ENCODE measurements around the gene LYRM4.

The LYRM4 gene

DNA sequence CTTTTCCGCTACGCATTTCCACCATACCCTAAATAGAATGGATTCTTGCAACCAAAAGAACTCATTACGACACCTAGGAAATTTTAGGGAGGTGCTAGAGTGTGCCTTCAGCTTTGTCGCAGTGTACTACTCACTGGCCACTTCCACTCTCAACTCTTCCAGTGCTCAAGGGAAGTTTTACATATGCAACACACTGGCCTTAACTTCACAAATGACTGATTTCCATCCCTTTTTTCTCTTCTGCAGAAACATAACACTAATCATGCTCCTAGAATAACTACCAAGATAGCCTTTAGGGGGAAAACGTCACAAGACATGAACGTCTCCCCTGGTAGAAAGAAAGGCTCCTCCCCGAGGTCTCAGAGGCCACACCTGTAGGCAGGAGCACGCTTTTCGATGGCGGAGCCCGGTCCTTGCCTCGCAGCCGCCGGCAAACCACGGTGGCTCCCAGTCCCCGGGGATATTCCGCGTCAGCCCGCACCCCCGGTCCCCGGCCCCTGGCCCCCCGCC is 584 bp downstream of the LYRM4 start:
- peak overlapping the region; percentile 10 for H3K4ac ChIP-seq (ENCODE audit: low read depth, low read length)
- WGBS (ENCODE audit: extremely low coverage, insufficient coverage, insufficient read length) = no CpG with 5 or more reads among the region's 22 CpGs
- peak overlapping the region; percentile 9 for H2AFZ ChIP-seq (ENCODE audit: insufficient read depth, low read length, poor library complexity)
- H2AK5ac ChIP-seq (ENCODE audit: low read length) = no peak overlapping the region
- H3K9me3 ChIP-seq (ENCODE audit: insufficient read depth, low read depth, low read length) = no peaks in the 10 kb centered on the region
- peak overlapping the region; percentile 82 for H3K4me3 ChIP-seq (ENCODE audit: low read depth, low read length)
- H3K4me1 ChIP-seq (ENCODE audit: control insufficient read depth in 1 of 2, insufficient read depth in 2 of 2, low read length in 2 of 2) = peaks cover 0 to 8% of the 10 kb centered on the region in 2 experiments
- H4K8ac ChIP-seq (ENCODE audit: low read depth, low read length) = peak overlapping the region; percentile 58
- DNase-seq = peak; percentile 60 to 82
- H3K23ac ChIP-seq (ENCODE audit: low read length) = no peak overlapping the region
- no peak overlapping the region for H3K18ac ChIP-seq (ENCODE audit: low read length)
- H3K36me3 ChIP-seq (ENCODE audit: control insufficient read depth in 1 of 2, insufficient read depth in 2 of 2, low read length in 2 of 2) = peaks cover 0 to 4% of the 10 kb centered on the region in 2 experiments
- H3K27ac ChIP-seq (ENCODE audit: low read depth, low read length) = no peak overlapping the region
- H3K14ac ChIP-seq (ENCODE audit: low read length) = no peak overlapping the region
- H2BK12ac ChIP-seq (ENCODE audit: low read length) = no peak overlapping the region
- peaks cover 7% of the 10 kb centered on the region for H3K79me1 ChIP-seq (ENCODE audit: low read length)
- no peak overlapping the region for H2BK5ac ChIP-seq (ENCODE audit: low read depth, low read length, poor library complexity)
- peak overlapping the region; percentile 95 for H3K4me2 ChIP-seq (ENCODE audit: low read length)
- no peaks in the 10 kb centered on the region for H3K27me3 ChIP-seq (ENCODE audit: insufficient read depth, low read length)
- no peak overlapping the region for H4K91ac ChIP-seq (ENCODE audit: low read depth, low read length)
- H3K79me2 ChIP-seq (ENCODE audit: control insufficient read depth, insufficient read depth, low read length, poor library complexity) = peaks cover 5% of the 10 kb centered on the region
- H4K12ac ChIP-seq (ENCODE audit: low read depth, low read length) = peak overlapping the region; percentile 69
- peak overlapping the region; percentile 33 for H3K9ac ChIP-seq (ENCODE audit: low read length)
- H2BK120ac ChIP-seq (ENCODE audit: insufficient read depth, low read length, poor library complexity) = no peak overlapping the region

DNA sequence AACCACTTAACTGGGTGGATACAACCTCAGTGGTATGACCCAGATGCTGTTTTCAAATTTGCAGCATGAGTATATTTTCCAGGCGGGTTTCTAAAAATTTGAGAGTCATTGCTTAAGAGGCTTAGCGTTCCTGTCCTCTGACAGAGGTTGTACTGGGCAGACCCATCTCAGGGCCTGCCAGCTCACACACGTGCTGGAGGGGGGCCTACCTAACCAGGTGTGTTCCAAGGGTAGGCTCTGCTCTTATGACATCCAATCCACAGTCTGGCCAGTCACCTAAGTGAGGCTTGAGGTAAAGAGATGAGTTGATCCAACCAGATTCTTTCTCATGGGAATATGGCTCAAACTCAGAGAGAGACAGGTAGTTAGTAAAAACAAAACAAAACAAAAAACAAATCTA is 1.3 kb downstream of the LYRM4 start:
- no peak overlapping the region for H4K8ac ChIP-seq (ENCODE audit: low read depth, low read length)
- H2BK12ac ChIP-seq (ENCODE audit: low read length) = no peak overlapping the region
- H3K14ac ChIP-seq (ENCODE audit: low read length) = no peak overlapping the region
- H2BK120ac ChIP-seq (ENCODE audit: insufficient read depth, low read length, poor library complexity) = no peak overlapping the region
- no peak overlapping the region for H3K27ac ChIP-seq (ENCODE audit: low read depth, low read length)
- no peaks in the 10 kb centered on the region for H3K27me3 ChIP-seq (ENCODE audit: insufficient read depth, low read length)
- no peak overlapping the region for H2AFZ ChIP-seq (ENCODE audit: insufficient read depth, low read length, poor library complexity)
- no peak overlapping the region for H3K9ac ChIP-seq (ENCODE audit: low read length)
- no CpG with 5 or more reads among the region's 3 CpGs for WGBS (ENCODE audit: extremely low coverage, insufficient coverage, insufficient read length)
- H3K4me2 ChIP-seq (ENCODE audit: low read length) = peak overlapping the region; percentile 9
- H3K9me3 ChIP-seq (ENCODE audit: insufficient read depth, low read depth, low read length) = no peaks in the 10 kb centered on the region
- no peak overlapping the region for H3K4ac ChIP-seq (ENCODE audit: low read depth, low read length)
- peaks cover 5% of the 10 kb centered on the region for H3K79me2 ChIP-seq (ENCODE audit: control insufficient read depth, insufficient read depth, low read length, poor library complexity)
- H3K23ac ChIP-seq (ENCODE audit: low read length) = no peak overlapping the region
- peaks cover 0 to 4% of the 10 kb centered on the region in 2 experiments for H3K36me3 ChIP-seq (ENCODE audit: control insufficient read depth in 1 of 2, insufficient read depth in 2 of 2, low read length in 2 of 2)
- no peak overlapping the region for H3K18ac ChIP-seq (ENCODE audit: low read length)
- no peak overlapping the region for H4K91ac ChIP-seq (ENCODE audit: low read depth, low read length)
- no peak overlapping the region for H4K12ac ChIP-seq (ENCODE audit: low read depth, low read length)
- H3K4me3 ChIP-seq (ENCODE audit: low read depth, low read length) = no peak overlapping the region
- peaks cover 7% of the 10 kb centered on the region for H3K79me1 ChIP-seq (ENCODE audit: low read length)
- H2AK5ac ChIP-seq (ENCODE audit: low read length) = no peak overlapping the region
- peaks cover 0 to 8% of the 10 kb centered on the region in 2 experiments for H3K4me1 ChIP-seq (ENCODE audit: control insufficient read depth in 1 of 2, insufficient read depth in 2 of 2, low read length in 2 of 2)
- H2BK5ac ChIP-seq (ENCODE audit: low read depth, low read length, poor library complexity) = no peak overlapping the region
- DNase-seq = peak in 1 of 2 donors; percentile 24

DNA sequence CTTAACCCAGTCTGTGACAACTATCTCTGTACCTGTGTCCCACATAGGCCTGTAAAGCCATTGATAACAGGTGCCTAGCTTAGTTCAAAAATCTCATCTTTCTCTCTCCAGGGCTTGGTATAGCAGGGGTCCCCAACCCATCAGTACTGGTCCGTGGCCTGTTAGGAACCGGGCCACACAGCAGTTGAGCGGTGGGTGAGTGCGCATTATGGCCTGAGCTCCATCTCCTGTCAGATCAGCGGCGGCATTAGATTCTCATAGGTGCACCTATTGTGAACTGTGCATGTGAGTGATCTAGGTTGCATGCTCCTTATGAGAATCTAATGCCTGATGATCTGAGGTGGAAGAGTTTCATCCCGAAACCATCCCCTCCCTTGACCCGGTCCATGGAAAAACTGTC is 3.4 kb downstream of the LYRM4 start:
- Histone ChIP-seq H2BK120ac (ENCODE audit: insufficient read depth, low read length, poor library complexity) (no peak overlapping the region), H4K91ac (ENCODE audit: low read depth, low read length) (no peak overlapping the region), H2BK5ac (ENCODE audit: low read depth, low read length, poor library complexity) (no peak overlapping the region), H3K4me1 (ENCODE audit: control insufficient read depth in 1 of 2, insufficient read depth in 2 of 2, low read length in 2 of 2) (peaks cover 0 to 8% of the 10 kb centered on the region in 2 experiments), H4K12ac (ENCODE audit: low read depth, low read length) (no peak overlapping the region), H3K79me1 (ENCODE audit: low read length) (peaks cover 7% of the 10 kb centered on the region), H3K79me2 (ENCODE audit: control insufficient read depth, insufficient read depth, low read length, poor library complexity) (peaks cover 5% of the 10 kb centered on the region), H2BK12ac (ENCODE audit: low read length) (no peak overlapping the region), H3K27me3 (ENCODE audit: insufficient read depth, low read length) (no peaks in the 10 kb centered on the region), H3K36me3 (ENCODE audit: control insufficient read depth in 1 of 2, insufficient read depth in 2 of 2, low read length in 2 of 2) (peaks cover 0 to 4% of the 10 kb centered on the region in 2 experiments), H2AK5ac (ENCODE audit: low read length) (no peak overlapping the region), H4K8ac (ENCODE audit: low read depth, low read length) (no peak overlapping the region), H3K4me2 (ENCODE audit: low read length) (no peak overlapping the region), H3K14ac (ENCODE audit: low read length) (no peak overlapping the region), H3K27ac (ENCODE audit: low read depth, low read length) (no peak overlapping the region), H3K4me3 (ENCODE audit: low read depth, low read length) (no peak overlapping the region), H3K9me3 (ENCODE audit: insufficient read depth, low read depth, low read length) (no peaks in the 10 kb centered on the region), H3K9ac (ENCODE audit: low read length) (no peak overlapping the region), H3K23ac (ENCODE audit: low read length) (no peak overlapping the region), H3K18ac (ENCODE audit: low read length) (no peak overlapping the region), H2AFZ (ENCODE audit: insufficient read depth, low read length, poor library complexity) (no peak overlapping the region), H3K4ac (ENCODE audit: low read depth, low read length) (no peak overlapping the region)
- DNase-seq = no peak
- no CpG with 5 or more reads among the region's 8 CpGs for WGBS (ENCODE audit: extremely low coverage, insufficient coverage, insufficient read length)

DNA sequence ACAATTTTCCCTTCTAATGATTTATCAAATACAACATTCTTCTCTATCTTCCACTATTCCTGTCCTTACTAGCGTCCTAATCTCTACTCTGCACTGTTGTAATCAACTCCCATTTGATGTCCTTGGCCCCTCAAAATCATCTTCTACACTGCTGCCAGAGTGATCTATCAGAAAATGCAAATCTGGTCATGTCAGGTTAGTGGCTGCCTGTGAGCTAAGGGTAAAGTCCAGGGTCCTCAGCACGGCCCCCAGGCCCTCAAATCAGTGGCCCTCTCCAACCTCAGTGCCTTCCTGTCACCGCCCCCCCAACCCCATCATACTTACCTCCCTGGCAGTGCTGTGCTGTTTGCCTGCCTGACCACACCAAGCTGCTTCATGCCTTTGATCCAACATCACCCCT is 3.8 kb downstream of the LYRM4 start:
- Histone ChIP-seq H3K18ac (ENCODE audit: low read length) (no peak overlapping the region), H3K79me1 (ENCODE audit: low read length) (peaks cover 7% of the 10 kb centered on the region), H3K4me1 (ENCODE audit: control insufficient read depth in 1 of 2, insufficient read depth in 2 of 2, low read length in 2 of 2) (peaks cover 0 to 6% of the 10 kb centered on the region in 2 experiments), H3K4me3 (ENCODE audit: low read depth, low read length) (no peak overlapping the region), H2BK12ac (ENCODE audit: low read length) (no peak overlapping the region), H3K4ac (ENCODE audit: low read depth, low read length) (no peak overlapping the region), H3K79me2 (ENCODE audit: control insufficient read depth, insufficient read depth, low read length, poor library complexity) (peaks cover 5% of the 10 kb centered on the region), H3K4me2 (ENCODE audit: low read length) (no peak overlapping the region), H3K27me3 (ENCODE audit: insufficient read depth, low read length) (no peaks in the 10 kb centered on the region), H3K9ac (ENCODE audit: low read length) (no peak overlapping the region), H2AFZ (ENCODE audit: insufficient read depth, low read length, poor library complexity) (no peak overlapping the region), H2BK5ac (ENCODE audit: low read depth, low read length, poor library complexity) (no peak overlapping the region), H3K23ac (ENCODE audit: low read length) (no peak overlapping the region), H3K27ac (ENCODE audit: low read depth, low read length) (no peak overlapping the region), H4K91ac (ENCODE audit: low read depth, low read length) (no peak overlapping the region), H3K36me3 (ENCODE audit: control insufficient read depth in 1 of 2, insufficient read depth in 2 of 2, low read length in 2 of 2) (peaks cover 0 to 4% of the 10 kb centered on the region in 2 experiments), H2AK5ac (ENCODE audit: low read length) (no peak overlapping the region), H4K12ac (ENCODE audit: low read depth, low read length) (no peak overlapping the region), H3K9me3 (ENCODE audit: insufficient read depth, low read depth, low read length) (no peaks in the 10 kb centered on the region), H3K14ac (ENCODE audit: low read length) (no peak overlapping the region), H2BK120ac (ENCODE audit: insufficient read depth, low read length, poor library complexity) (no peak overlapping the region), H4K8ac (ENCODE audit: low read depth, low read length) (no peak overlapping the region)
- no peak for DNase-seq
- 100% methylated on average over 1 of the region's 3 CpGs for WGBS (ENCODE audit: extremely low coverage, insufficient coverage, insufficient read length)

Data from trophoblast cell (in vitro differentiated cells and primary cell).